ENCODE results near the gene TPRG1.

Gene TPRG1
- 8.2 to 27.0 reads per million in 2 donors for total RNA-seq

- no peak for DNase-seq
These were observed at the start of gene TPRG1 for GRCh38 chr3:189171707-189172106. TSS of gene TPRG1 (plus strand) at chr3:189171971. CDS start at chr3:189207385, 35,414 bp downstream.

GRCh38 chr3:189122110-189122509, 49.7 kb upstream of the TPRG1 start:
- DNase-seq, result no peak

- no peak for DNase-seq
These were observed 49.1 kb upstream of the TPRG1 start for GRCh38 chr3:189122526-189123205.

GRCh38 chr3:189123595-189124387, 48.0 kb upstream of the TPRG1 start:
- DNase-seq, result no peak

- DNase-seq, result peak; percentile 60
These were observed 39.5 kb upstream of the TPRG1 start for GRCh38 chr3:189132231-189132671.

GRCh38 chr3:189132839-189133238, 38.9 kb upstream of the TPRG1 start:
- no peak for DNase-seq

GRCh38 chr3:189133768-189134167, 38.0 kb upstream of the TPRG1 start:
- DNase-seq, result no peak

GRCh38 chr3:189137416-189137815, 34.4 kb upstream of the TPRG1 start:
- no peak for DNase-seq

- no peak for DNase-seq
These were observed 32.7 kb upstream of the TPRG1 start for GRCh38 chr3:189138901-189139610.

- DNase-seq, result no peak
These were observed 32.2 kb upstream of the TPRG1 start for GRCh38 chr3:189139611-189139940.

- no peak for DNase-seq
These were observed 29.2 kb upstream of the TPRG1 start for GRCh38 chr3:189142527-189142926.

- DNase-seq, result no peak
These were observed 28.4 kb upstream of the TPRG1 start for GRCh38 chr3:189143321-189143720.

- no peak for DNase-seq
These were observed 28.0 kb upstream of the TPRG1 start for GRCh38 chr3:189143771-189144170.

- no peak for DNase-seq
These were observed 27.1 kb upstream of the TPRG1 start for GRCh38 chr3:189144645-189145044.

- no peak for DNase-seq
These were observed 24.9 kb upstream of the TPRG1 start for GRCh38 chr3:189146848-189147247.

GRCh38 chr3:189148081-189148507, 23.7 kb upstream of the TPRG1 start:
- peak; percentile 52 for DNase-seq

- no peak for DNase-seq
These were observed 22.6 kb upstream of the TPRG1 start for GRCh38 chr3:189149203-189149602.

GRCh38 chr3:189157232-189158007, 14.4 kb upstream of the TPRG1 start:
- DNase-seq, result no peak

GRCh38 chr3:189158034-189158433, 13.7 kb upstream of the TPRG1 start:
- DNase-seq, result no peak

- no peak for DNase-seq
These were observed 11.1 kb upstream of the TPRG1 start for GRCh38 chr3:189160519-189161309.

GRCh38 chr3:189165092-189165612, 6.6 kb upstream of the TPRG1 start:
- DNase-seq, result no peak

- DNase-seq, result no peak
These were observed 5.5 kb upstream of the TPRG1 start for GRCh38 chr3:189166321-189166720.
